Activated gamma-delta T cell (primary cell): Measurements from ENCODE around the gene ERVW-1.
"Not testable (repeated sequence)": the region's sequence is repeated elsewhere in the genome, so short reads cannot be mapped to it uniquely, and the experiment has no call there.

Experiments
- DNase-seq: peaks from one replicate; lab custom pipeline; 2025; lab: John Stamatoyannopoulos, UW
- total RNA-seq, 2 donors: gene quantifications; one replicate each; lab custom pipeline; 2026; lab: John Stamatoyannopoulos, UW

Gene ERVW-1
- total RNA-seq = 0 to 0.05 reads per million in 2 donors

GRCh38 chr7:92477681-92478080 lies at the start of gene ERVW-1:
Gene ERVW-1, minus strand, starts transcription at chr7:92477946. Its CDS starts 7,565 bp downstream, at chr7:92470381.
- not testable (repeated sequence) for DNase-seq

GRCh38 chr7:92523110-92523509 lies 45.4 kb upstream of the ERVW-1 start:
- no peak for DNase-seq

GRCh38 chr7:92520024-92520423 lies 42.3 kb upstream of the ERVW-1 start:
- no peak for DNase-seq

GRCh38 chr7:92517631-92518030 lies 39.9 kb upstream of the ERVW-1 start:
- no peak for DNase-seq

DNA sequence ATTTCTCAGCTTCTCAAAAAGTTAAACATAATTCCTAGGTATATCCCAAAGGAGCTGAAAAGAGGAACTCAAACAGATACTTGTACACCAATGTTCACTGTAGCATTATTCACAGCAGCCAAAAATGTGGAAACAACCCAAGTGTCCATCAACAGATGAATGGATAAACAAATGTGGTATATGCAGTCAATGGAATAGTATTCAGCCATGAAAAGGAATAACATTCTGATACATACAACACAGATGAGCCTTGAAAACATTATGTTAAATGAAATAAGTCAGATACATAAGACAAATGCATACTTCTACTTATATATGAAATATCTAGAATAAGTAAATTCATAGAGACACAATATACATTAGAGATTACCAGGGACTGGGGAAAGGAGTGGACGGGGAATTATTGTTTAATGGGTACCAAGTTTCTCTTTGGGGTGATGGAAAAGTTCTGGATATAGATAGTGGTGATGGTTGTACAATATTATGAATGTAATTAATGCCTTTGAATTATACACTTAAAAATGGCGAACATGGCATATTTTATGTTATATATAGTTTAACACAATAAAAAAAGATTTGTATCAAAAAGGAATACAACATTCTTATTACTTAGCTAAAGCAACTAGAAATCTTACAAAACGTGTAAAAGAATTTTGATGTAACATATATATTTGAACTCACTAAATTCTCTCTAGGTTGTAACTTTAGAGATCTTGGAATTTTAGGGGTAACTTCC lies 35.6 kb upstream of the ERVW-1 start:
- no peak for DNase-seq

GRCh38 chr7:92508946-92509345 lies 31.2 kb upstream of the ERVW-1 start:
- DNase-seq = no peak

GRCh38 chr7:92506363-92506762 lies 28.6 kb upstream of the ERVW-1 start:
- no peak for DNase-seq

GRCh38 chr7:92504563-92504962 lies 26.8 kb upstream of the ERVW-1 start:
- DNase-seq = no peak

GRCh38 chr7:92503767-92504166 lies 26.0 kb upstream of the ERVW-1 start:
- no peak for DNase-seq

GRCh38 chr7:92498557-92498956 lies 20.8 kb upstream of the ERVW-1 start:
- DNase-seq = no peak

GRCh38 chr7:92496876-92497275 lies 19.1 kb upstream of the ERVW-1 start:
- no peak for DNase-seq

- no peak for DNase-seq
Measured at GRCh38 chr7:92489634-92490033, 11.9 kb upstream of the ERVW-1 start.

GRCh38 chr7:92487804-92488203 lies 10.1 kb upstream of the ERVW-1 start:
- DNase-seq = no peak

- no peak for DNase-seq
Measured at GRCh38 chr7:92485974-92486373, 8.2 kb upstream of the ERVW-1 start.

- DNase-seq = no peak
Measured at GRCh38 chr7:92485267-92485892, 7.6 kb upstream of the ERVW-1 start.

DNA sequence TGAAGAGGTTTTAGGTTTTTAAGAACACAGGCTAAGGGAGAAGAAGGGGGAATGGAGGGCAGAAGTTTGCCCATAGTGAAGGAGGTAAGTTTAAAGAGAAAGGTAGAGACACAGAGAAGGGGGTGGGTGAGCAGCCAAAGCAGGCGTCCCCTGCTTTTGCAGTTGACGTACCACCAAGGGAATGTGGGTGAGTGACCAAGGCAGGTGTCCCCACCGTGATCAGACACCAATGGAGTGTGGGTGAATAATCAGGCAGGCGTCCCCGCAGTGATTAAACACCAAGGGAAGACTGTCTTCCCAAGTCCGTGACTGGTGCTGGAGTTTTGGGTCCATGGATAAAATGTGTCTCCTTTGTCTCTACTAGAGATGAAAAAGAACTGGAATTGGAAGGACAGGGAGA lies 6.5 kb upstream of the ERVW-1 start:
- not testable (repeated sequence) for DNase-seq

- not testable (repeated sequence) for DNase-seq
Measured at GRCh38 chr7:92483624-92484023, 5.9 kb upstream of the ERVW-1 start.

DNA sequence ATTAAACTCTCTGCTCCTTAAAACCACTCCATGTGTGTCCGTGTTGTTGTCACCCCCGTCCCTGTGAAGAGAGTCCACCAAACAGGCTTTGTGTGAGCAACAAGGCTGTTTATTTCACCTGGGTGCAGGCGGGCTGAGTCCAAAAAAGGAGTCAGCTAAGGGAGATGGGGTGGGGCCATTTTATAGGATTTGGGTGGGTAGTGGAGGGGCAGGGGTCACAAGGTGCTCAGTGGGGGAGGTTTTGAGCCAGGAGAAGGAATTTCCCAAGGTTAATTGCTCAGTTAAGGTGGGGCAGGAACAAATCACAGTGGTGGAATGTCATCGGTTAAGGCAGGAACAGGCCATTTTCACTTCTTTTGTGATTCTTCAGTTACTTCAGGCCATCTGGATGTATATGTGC lies 1.4 kb upstream of the ERVW-1 start:
- not testable (repeated sequence) for DNase-seq

GRCh38 chr7:92478711-92479110 lies 965 bp upstream of the ERVW-1 start:
- no peak for DNase-seq

DNA sequence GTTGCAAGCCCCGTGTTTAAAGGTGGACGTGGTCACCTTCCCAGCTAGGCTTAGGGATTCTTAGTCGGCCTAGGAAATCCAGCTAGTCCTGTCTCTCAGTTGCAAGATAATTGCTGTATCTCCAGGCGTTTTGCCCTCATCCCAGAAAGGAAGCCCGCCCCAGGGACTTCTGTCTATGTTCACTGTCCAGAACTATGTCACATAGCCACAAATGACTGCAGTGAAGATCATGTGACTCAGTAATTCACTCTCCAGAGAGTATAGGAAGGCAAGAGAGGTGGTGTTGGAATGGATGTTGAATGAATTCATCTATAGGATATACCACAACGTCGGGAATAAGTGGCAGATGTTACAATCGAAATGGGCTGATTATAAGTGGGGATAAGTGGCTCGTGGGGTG lies 349 bp upstream of the ERVW-1 start:
- DNase-seq = no peak

DNA sequence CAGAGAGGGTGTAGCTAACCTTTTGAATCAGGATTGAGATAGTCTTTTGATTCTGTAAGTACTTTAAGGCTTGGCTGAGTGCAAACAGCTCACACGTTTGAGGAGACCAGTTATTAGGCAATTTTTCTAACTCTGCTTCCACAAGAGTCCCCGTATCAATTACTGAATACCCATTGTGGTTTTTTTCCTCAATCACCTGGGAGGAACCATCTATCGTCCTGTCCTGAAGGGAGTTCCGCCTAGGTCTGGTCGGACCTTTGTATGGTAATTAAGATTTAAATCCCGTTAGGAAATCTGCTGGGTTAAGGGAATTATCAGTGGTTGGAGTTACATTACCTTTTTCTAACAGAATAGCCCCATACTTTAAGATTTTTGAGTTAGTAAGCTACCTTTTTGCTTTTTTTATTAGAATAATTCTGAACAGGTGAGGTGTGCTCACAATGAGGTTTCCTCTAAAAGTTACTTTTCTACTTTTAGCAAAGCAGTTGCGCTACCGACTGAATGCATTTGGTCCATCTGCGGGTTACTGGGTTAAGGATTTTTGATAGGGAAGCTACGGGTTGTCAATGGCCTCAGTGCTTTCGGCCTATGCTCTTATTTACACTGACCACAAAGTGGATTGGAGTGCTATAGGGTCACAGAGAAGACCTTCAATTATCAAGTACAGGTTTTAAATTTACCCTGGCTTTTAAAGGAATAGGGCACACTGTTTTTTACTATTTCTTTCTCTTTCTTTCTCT lies 1.7 kb downstream of the ERVW-1 start:
- not testable (repeated sequence) for DNase-seq

- not testable (repeated sequence) for DNase-seq
Measured at GRCh38 chr7:92475261-92475770, 2.4 kb downstream of the ERVW-1 start.

GRCh38 chr7:92473989-92474388 lies 3.8 kb downstream of the ERVW-1 start:
- not testable (repeated sequence) for DNase-seq
